SK-N-SH treated with all-trans-retinoic acid at 6 μM for 48 hours (cell line): ENCODE results near the gene ARMH3.

Source experiments
- ATAC-seq: fragments of 200-7000 bp; cut with Tn5 transposase; 3 replicates; pipeline ENCODE4 v1.9.1; 2020; ENCODE audit warnings: mild to moderate bottlenecking, moderate library complexity
- ARNTL ChIP-seq: fragments of 450-650 bp; formaldehyde crosslinking; IDR thresholded peaks from 2 replicates; pipeline ENCODE4 v1.5.0; 2020; ENCODE audit warnings: low read depth, mild to moderate bottlenecking, moderate library complexity, borderline replicate concordance
- BACH2 ChIP-seq: fragments of 250-450 bp; sonication (Bioruptor Pico); IDR thresholded peaks from 2 replicates; pipeline ENCODE4 v1.9.0; 2021; ENCODE audit warnings: mild to moderate bottlenecking, borderline replicate concordance
- CSDC2 ChIP-seq: fragments of 250-450 bp; sonication (Bioruptor Pico); IDR thresholded peaks from 2 replicates; pipeline ENCODE4 v1.5.0; 2020; ENCODE audit warnings: mild to moderate bottlenecking, moderate library complexity
- CSRNP3 ChIP-seq: fragments of 250-450 bp; sonication (Bioruptor Pico); IDR thresholded peaks from 2 replicates; pipeline ENCODE4 v1.5.1; 2021; ENCODE audit warnings: mild to moderate bottlenecking, moderate library complexity
- ESRRG ChIP-seq: fragments of 250-450 bp; sonication (Bioruptor Pico); IDR thresholded peaks from 2 replicates; pipeline ENCODE4 v1.6.1; 2021; ENCODE audit warnings: mild to moderate bottlenecking
- GLIS3 ChIP-seq: fragments of 250-450 bp; sonication (Bioruptor Pico); IDR thresholded peaks from 2 replicates; pipeline ENCODE4 v1.5.0; 2020; ENCODE audit warnings: mild to moderate bottlenecking, moderate library complexity
- ISL1 ChIP-seq: fragments of 250-450 bp; sonication (Bioruptor Pico); IDR thresholded peaks from 2 replicates; pipeline ENCODE4 v2.1.2; 2022; ENCODE audit warnings: mild to moderate bottlenecking, moderate library complexity
- OSR1 ChIP-seq: fragments of 250-450 bp; sonication (Bioruptor Pico); IDR thresholded peaks from 2 replicates; pipeline ENCODE4 v1.8.0; 2022; ENCODE audit warnings: moderate library complexity, mild to moderate bottlenecking, inconsistent platforms
- PATZ1 ChIP-seq: fragments of 250-450 bp; sonication (Bioruptor Pico); IDR thresholded peaks from 2 replicates; pipeline ENCODE4 v1.8.0; 2020; ENCODE audit warnings: mild to moderate bottlenecking, moderate library complexity, borderline replicate concordance
- POU6F1 ChIP-seq: fragments of 250-450 bp; sonication (Bioruptor Pico); IDR thresholded peaks from 2 replicates; pipeline ENCODE4 v1.8.0; 2021; ENCODE audit warnings: low read depth, mild to moderate bottlenecking, moderate library complexity, borderline replicate concordance
- PPARA ChIP-seq: fragments of 250-450 bp; sonication (Bioruptor Pico); IDR thresholded peaks from 2 replicates; pipeline ENCODE4 v1.5.0; 2020; ENCODE audit warnings: mild to moderate bottlenecking, borderline replicate concordance
- SNAI2 ChIP-seq: fragments of 250-450 bp; sonication (Bioruptor Pico); IDR thresholded peaks from 2 replicates; pipeline ENCODE4 v1.5.0; 2020; ENCODE audit warnings: mild to moderate bottlenecking, moderate library complexity
- TCF4 ChIP-seq: fragments of 250-450 bp; sonication (Bioruptor Pico); IDR thresholded peaks from 2 replicates; pipeline ENCODE4 v1.8.0; 2021; ENCODE audit warnings: mild to moderate bottlenecking, moderate library complexity, borderline replicate concordance
- ZC3H10 ChIP-seq: fragments of 250-450 bp; sonication (Bioruptor Pico); IDR thresholded peaks from 2 replicates; pipeline ENCODE4 v1.5.1; 2021; ENCODE audit warnings: mild to moderate bottlenecking, moderate library complexity
- ZFP3 ChIP-seq: fragments of 250-450 bp; sonication (Bioruptor Pico); IDR thresholded peaks from 2 replicates; pipeline ENCODE4 v1.5.0; 2020; ENCODE audit warnings: mild to moderate bottlenecking, moderate library complexity
- ZFP30 ChIP-seq: fragments of 450-650 bp; formaldehyde crosslinking; IDR thresholded peaks from 2 replicates; pipeline ENCODE4 v1.5.0; 2022; ENCODE audit warnings: mild to moderate bottlenecking, moderate library complexity
- ZNF565 ChIP-seq: fragments of 450-650 bp; formaldehyde crosslinking; conservative IDR thresholded peaks from 2 replicates; pipeline ENCODE4 v1.5.0; 2020; ENCODE audit warnings: low read depth, mild to moderate bottlenecking, moderate library complexity
- ZNF70 ChIP-seq: fragments of 450-650 bp; formaldehyde crosslinking; IDR thresholded peaks from 2 replicates; pipeline ENCODE4 v1.5.0; 2020; ENCODE audit warnings: mild to moderate bottlenecking, moderate library complexity
- TF ChIP-seq, protein P1 (sequence below): fragments of 250-450 bp; sonication (Bioruptor Pico); IDR thresholded peaks from 2 replicates; pipeline ENCODE4 v1.5.0; 2020; ENCODE audit warnings: mild to moderate bottlenecking, moderate library complexity

ARMH3 gene

GRCh38 chr10:102096449-102096848 is 40.5 kb upstream of the ARMH3 start:
- ATAC-seq, result no peak
- TF ChIP-seq, protein P1, sequence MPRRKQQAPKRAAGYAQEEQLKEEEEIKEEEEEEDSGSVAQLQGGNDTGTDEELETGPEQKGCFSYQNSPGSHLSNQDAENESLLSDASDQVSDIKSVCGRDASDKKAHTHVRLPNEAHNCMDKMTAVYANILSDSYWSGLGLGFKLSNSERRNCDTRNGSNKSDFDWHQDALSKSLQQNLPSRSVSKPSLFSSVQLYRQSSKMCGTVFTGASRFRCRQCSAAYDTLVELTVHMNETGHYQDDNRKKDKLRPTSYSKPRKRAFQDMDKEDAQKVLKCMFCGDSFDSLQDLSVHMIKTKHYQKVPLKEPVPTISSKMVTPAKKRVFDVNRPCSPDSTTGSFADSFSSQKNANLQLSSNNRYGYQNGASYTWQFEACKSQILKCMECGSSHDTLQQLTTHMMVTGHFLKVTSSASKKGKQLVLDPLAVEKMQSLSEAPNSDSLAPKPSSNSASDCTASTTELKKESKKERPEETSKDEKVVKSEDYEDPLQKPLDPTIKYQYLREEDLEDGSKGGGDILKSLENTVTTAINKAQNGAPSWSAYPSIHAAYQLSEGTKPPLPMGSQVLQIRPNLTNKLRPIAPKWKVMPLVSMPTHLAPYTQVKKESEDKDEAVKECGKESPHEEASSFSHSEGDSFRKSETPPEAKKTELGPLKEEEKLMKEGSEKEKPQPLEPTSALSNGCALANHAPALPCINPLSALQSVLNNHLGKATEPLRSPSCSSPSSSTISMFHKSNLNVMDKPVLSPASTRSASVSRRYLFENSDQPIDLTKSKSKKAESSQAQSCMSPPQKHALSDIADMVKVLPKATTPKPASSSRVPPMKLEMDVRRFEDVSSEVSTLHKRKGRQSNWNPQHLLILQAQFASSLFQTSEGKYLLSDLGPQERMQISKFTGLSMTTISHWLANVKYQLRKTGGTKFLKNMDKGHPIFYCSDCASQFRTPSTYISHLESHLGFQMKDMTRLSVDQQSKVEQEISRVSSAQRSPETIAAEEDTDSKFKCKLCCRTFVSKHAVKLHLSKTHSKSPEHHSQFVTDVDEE (CRISPR knock-in tag), result no peak
- TF ChIP-seq TCF4 (CRISPR knock-in tag) (no peak), POU6F1 (no peak), ZNF70 (CRISPR knock-in tag) (no peak), CSRNP3 (CRISPR knock-in tag) (no peak), GLIS3 (CRISPR knock-in tag) (no peak), CSDC2 (CRISPR knock-in tag) (no peak)

- ATAC-seq, result no peak
- no peak for TF ChIP-seq TCF4 (CRISPR knock-in tag)
- TF ChIP-seq, protein P1 (CRISPR knock-in tag), result no peak
- no peak for TF ChIP-seq ZFP30 (CRISPR knock-in tag)
- TF ChIP-seq ZC3H10 (CRISPR knock-in tag), result no peak
- no peak for TF ChIP-seq ZNF70 (CRISPR knock-in tag)
- TF ChIP-seq PPARA (CRISPR knock-in tag), result no peak
- no peak for TF ChIP-seq ISL1 (CRISPR knock-in tag)
- no peak for TF ChIP-seq ARNTL (CRISPR knock-in tag)
- no peak for TF ChIP-seq ESRRG (CRISPR knock-in tag)
- no peak for TF ChIP-seq GLIS3 (CRISPR knock-in tag)
- no peak for TF ChIP-seq ZNF565
- no peak for TF ChIP-seq CSDC2 (CRISPR knock-in tag)
- TF ChIP-seq POU6F1, result no peak
- TF ChIP-seq CSRNP3 (CRISPR knock-in tag), result no peak
Observed at GRCh38 chr10:102090772-102091171, 34.8 kb upstream of the ARMH3 start.

DNA sequence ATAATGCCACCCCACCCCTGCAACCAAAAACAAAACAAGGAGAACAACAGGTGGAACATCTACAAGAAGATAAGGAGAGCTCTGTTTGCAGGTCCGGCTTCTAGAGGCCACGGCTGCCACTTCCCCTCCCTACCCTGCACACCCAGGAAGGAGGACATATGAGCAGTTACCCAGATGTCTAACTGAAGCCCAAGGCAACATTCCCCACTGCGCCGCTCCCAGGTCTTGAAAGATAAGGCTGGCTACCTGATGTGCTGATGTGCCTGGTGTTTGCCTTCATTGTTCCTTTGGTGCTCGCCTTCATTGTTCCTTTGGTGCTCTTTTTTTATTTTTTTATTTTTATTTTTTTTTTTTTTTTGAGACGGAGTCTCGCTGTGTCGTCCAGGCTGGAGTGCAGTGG is 30.2 kb upstream of the ARMH3 start:
- ATAC-seq, result no peak
- TF ChIP-seq ZC3H10 (CRISPR knock-in tag), result no peak
- no peak for TF ChIP-seq PATZ1
- TF ChIP-seq ZNF565, result no peak
- no peak for TF ChIP-seq ZFP3
- TF ChIP-seq GLIS3 (CRISPR knock-in tag), result no peak
- no peak for TF ChIP-seq BACH2 (CRISPR knock-in tag)
- no peak for TF ChIP-seq SNAI2
- TF ChIP-seq, protein P1 (CRISPR knock-in tag), result no peak
- no peak for TF ChIP-seq CSDC2 (CRISPR knock-in tag)
- TF ChIP-seq OSR1 (CRISPR knock-in tag), result no peak
- TF ChIP-seq ZNF70 (CRISPR knock-in tag), result no peak
